Islet of Langerhans (tissue), 1 donor: ENCODE measurements around the gene GNLY.

ENCODE experiments used
- FAIRE-seq: peaks from one replicate; lab custom pipeline; 2011; peaks lifted over from hg19 to GRCh38; lab: Jason Lieb, UNC

GNLY gene

GRCh38 chr2:85728883-85729824 is 35.0 kb downstream of the GNLY start:
- FAIRE-seq = no peak

GRCh38 chr2:85729825-85730510 is 35.8 kb downstream of the GNLY start:
- no peak for FAIRE-seq

GRCh38 chr2:85730686-85731230 is 36.6 kb downstream of the GNLY start:
- no peak for FAIRE-seq

DNA sequence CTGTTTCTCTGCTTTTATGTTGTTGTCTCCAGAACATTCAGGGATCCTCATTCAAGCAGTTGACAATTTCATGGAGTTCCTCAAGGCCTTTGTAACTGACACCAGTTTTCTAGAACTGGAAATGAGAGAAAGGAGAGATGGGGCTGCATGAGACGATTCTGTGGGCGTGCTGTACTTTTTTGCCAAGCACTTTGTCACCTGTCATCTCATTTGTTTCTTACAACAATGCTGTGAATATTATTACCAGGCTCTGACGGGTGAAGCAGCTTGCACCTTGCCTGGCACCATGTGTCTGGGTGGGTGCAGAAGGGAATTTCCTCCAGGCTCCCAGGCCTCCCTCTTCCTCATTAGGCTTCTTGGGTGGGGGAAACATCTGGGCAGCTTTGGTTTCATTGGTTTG is 37.4 kb downstream of the GNLY start:
- no peak for FAIRE-seq

GRCh38 chr2:85732467-85733120 is 38.4 kb downstream of the GNLY start:
- FAIRE-seq = no peak

DNA sequence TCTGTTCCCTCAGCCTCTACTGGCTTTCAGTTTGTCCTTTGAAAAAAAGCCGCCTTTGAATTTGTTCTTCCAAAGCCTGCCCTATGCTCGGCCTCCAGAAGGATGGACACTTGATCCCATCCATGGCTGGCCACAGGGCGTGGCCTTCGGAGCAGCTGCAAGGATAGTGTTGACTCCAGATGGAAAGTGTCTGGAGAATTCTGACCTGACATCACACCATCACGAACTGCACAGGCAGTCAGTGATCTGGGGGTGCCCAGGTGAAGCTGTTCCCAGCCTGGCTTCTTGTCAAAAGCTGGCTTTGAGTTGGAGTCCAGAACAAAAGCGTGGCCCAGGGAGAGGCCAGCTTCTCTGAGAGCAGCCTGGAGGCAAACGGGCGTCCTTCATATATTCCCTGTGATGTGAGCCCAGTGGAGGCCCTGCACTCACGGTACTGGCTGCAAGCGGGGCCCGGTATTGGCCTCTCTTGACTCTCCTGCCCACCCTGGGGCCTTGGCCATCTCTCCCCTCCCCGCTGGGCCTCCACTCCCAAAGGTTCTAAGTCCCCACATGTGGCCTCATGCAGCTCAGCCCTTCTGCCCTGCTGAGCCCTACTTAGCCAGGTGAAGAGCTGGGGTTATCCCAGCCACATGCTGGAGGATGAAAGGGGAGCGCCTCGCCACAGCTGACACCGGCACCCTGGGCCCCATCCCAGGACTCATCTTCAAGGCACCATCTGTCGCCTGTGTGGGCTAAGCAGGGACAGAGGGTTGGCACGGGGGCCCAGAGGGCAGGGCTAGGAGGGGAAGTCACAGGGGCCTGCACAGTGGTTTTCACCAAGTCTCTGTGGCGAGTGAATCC is 39.2 kb downstream of the GNLY start:
- no peak for FAIRE-seq

- no peak for FAIRE-seq
Observed at GRCh38 chr2:85734015-85734414, 39.9 kb downstream of the GNLY start.

DNA sequence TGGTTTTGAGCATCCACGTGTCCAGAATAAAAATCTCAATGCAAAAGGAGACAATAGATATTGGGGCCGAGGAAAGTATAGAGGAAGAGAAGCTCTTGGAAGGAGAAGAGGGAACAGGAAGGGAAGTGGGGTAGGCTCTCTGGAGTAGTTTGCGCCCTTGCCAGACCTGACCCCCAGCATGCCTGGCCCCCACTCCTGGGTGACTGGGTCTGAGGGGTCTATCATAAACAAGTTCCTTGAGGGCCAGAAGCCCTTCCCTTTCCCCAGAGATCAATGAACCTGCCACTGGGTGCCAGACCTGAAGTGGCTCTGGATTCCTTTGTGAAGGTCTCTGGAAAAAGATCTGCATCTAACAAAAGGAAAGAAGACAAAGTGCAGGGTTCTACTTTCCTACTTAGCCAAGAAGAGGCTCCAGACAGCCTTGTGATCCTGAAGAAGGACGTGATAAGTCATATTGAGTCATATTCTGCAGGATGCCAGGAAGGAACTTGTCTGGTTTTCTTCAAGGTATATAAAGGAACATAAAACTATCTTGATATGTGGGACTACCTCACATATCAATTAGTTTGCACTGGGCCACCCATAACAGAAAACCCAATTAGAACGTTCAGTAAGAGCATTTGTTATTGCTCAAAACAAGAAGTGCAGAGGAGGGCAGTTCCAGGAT is 40.9 kb downstream of the GNLY start:
- no peak for FAIRE-seq

DNA sequence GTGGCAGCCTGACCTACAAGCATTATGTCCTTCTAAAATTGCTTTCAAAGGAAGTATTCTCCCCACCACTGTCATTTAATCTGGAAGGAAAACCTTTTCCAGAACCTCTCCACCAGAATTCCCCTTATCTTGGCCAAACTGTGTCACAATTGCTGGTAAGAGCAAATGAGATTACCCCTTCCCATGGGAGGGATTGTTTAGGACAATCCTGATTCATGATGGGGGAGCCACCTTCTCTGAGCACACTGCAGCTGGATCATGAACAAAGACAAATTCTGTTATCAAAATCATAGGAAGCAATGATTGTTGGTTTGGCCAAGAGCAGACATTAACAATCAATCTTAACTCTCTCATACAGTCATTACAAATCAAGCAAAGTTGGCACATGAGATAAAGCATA is 41.5 kb downstream of the GNLY start:
- no peak for FAIRE-seq

- FAIRE-seq = no peak
Observed at GRCh38 chr2:85736456-85737355, 42.5 kb downstream of the GNLY start.

DNA sequence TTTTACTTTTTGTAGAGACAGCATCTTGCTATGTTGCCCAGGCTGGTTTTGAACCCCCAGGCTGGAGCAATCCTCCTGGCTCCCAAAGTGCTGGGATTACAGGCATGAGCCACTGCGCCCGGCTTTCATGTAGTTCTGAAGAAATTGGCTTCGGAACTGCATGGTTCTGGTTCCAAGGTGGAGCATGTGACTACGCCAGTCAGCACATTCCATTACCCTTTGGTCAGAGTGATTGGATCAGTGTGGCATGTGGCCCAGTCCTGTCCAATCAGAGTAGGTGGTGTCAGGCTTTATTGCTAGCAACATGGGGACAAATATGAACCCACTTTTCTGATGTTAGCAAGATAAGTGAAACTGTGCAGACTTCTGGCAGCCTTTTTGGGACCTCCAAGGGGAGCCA is 43.3 kb downstream of the GNLY start:
- FAIRE-seq = no peak

DNA sequence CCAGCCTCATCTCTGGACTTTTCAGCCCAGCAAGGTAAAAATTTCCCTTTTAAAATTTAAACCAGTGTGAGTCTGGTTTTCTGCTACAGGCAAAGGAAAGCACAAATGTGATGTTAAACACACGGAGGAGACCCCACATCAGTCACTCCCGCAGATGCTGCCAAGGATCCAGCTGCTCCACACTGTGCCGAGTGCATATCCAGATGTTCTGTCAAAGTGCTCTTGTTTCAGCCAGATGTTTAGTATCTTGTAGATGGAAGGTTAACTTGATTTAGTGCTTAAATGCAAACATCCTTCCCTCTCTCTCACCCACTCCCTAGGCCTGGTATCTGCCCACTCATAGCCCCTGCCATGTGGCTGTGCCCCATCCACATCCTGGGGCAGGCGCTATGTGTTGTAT is 43.8 kb downstream of the GNLY start:
- FAIRE-seq = no peak

DNA sequence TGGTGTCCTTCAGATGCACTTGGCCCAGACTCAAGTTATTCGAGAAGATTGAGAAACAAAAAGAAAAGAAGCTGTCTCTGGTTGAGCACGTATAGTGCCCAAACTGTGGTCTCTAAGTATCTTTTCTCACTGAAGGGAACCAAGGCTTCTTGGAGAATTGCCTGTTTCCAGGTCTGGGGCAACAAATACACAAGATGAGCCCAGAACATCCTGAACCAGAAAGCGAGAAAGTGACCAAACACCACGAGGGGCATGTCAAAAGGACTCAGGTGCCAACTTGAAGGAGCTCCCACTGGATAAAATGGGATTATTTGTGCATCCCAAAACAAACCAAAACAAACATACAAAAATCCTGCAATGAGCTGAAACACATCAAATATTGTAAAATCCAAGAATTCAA is 46.0 kb downstream of the GNLY start:
- no peak for FAIRE-seq

- no peak for FAIRE-seq
Observed at GRCh38 chr2:85741211-85741832, 47.2 kb downstream of the GNLY start.

GRCh38 chr2:85741833-85742455 is 47.8 kb downstream of the GNLY start:
- no peak for FAIRE-seq

DNA sequence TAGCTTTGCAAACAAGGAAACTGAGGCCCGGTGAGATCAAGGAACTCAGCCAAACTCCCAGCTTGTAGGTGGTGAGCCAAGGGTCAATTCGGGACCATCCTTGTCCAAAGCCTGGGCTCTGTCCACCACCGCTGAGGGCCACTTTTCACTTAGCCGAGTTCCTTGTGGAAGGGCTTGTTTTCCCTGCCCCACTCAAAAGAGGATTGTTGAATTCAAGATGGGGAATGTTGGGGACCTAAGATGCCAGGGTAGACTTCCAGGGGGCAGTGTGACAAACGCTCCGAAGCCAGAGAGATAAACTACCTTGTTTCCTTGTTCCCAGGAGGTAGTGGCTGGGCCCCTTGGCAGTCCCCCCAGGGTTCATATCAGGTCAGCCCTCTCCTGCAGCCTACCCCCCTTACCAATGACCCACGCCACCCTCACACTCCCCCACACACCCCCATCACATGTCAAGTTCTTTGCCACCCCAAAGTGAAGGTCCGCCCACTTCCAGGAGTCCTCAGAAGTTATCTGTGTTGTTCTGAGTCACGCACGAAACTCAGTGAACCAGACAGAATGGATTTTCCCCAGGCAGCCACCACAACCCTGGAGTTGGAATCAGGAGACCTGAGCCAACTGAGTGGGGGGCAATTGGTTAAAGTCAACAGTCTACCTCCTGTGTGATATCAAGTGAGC is 49.3 kb downstream of the GNLY start:
- no peak for FAIRE-seq

GRCh38 chr2:85744055-85744454 is 49.9 kb downstream of the GNLY start:
- no peak for FAIRE-seq

DNA sequence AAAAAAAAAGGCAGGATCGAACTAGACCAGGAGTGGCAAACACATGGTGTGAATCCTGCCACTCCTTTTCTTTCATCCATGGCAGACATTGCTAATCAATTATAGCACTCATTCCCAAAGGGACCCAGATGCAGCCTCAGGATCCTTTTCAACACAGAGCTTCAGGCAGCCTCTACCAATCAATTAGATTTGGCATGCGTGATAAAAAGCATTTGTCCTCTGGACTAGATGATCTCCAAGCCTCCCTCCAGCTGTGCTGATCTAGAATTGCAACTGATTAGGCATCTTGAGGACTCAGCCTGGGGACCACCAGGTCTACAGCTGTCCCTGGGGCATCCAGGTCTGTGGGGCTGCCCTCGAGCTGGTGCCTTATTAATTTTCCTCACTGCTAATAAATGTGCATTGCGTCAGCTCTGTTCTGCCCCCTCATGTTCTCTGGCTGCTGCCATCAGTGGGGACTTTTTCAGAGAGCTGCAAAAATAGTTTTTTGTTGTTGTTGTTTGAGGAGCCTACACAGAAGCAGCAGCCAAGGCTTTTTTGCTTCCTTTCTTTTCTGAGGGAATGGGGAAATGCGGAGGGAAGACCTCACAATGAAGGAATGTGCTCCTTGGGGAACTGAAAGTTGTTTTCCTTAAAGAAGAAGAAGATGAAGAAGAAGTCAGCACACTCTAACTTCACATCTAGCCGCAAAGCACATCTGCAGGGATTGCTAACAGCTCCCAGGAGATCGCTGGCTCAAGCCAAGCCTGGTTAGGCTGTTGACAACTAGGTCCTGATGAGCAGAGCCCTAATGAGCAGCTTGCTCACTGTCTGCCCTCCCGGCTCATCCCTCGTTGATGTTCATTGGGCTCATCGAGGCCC is 50.8 kb downstream of the GNLY start:
- FAIRE-seq = no peak
